Nephron (organoid): ENCODE results near the gene NOL8.

ENCODE experiments used
- H3K27ac Mint-ChIP-seq, 3 experiments: 2 replicates each; pipeline ENCODE4 v1.8.0; 2020; ENCODE audit warnings: mixed read lengths in 3 of 3, mild to moderate bottlenecking in 2 of 3, moderate library complexity in 1 of 3
- H3K27me3 Mint-ChIP-seq: 2 replicates; pipeline ENCODE4 v1.8.0; 2021; ENCODE audit warnings: low read depth, mild to moderate bottlenecking, moderate library complexity, mixed read lengths
- H3K36me3 Mint-ChIP-seq: 2 replicates; pipeline ENCODE4 v1.8.0; 2020; ENCODE audit warnings: low read depth, mixed read lengths
- H3K4me1 Mint-ChIP-seq: 2 replicates; pipeline ENCODE4 v1.8.0; 2020; ENCODE audit warnings: mixed read lengths
- H3K4me3 Mint-ChIP-seq, 3 experiments: 2 replicates each; pipeline ENCODE4 v1.8.0; 2020; ENCODE audit warnings: mild to moderate bottlenecking in 3 of 3, mixed read lengths in 3 of 3, moderate library complexity in 2 of 3
- H3K9me3 Mint-ChIP-seq: 2 replicates; pipeline ENCODE4 v1.8.0; 2020; ENCODE audit warnings: mixed read lengths
- TF ChIP-seq, protein P1 (sequence below), 3 experiments: fragments of 200-600 bp; sonication (generic); IDR thresholded peaks; one replicate each; pipeline ENCODE4 v1.5.0; 2021; ENCODE audit warnings: antibody characterized with exemption in 3 of 3; ENCODE audit not compliant: unreplicated experiment in 3 of 3

Gene NOL8

DNA sequence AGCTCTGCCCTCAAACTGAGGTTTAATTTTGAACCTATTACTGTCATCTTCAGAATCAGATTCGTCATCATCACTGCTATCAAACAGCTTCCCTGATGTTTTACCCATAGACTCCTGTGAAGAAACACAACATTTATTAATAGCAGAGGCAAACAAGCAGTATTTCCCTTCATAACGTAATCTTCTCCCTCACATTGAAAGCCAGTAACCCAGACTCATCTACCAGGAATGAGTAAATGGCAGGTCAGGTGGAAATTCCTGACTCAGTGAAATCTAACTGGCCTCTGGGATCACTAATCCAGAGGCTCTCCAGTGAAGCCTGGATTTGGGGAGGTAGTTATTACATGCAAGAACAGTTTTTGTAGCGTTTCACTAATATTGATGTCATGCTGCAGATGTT, 14.6 kb downstream of the NOL8 start:
- Mint-ChIP-seq H3K4me3 (no peak overlapping the region), H3K36me3 (peaks cover 68% of the 10 kb centered on the region), H3K4me1 (peaks cover 11% of the 10 kb centered on the region), H3K9me3 (no peaks in the 10 kb centered on the region), H3K27me3 (no peaks in the 10 kb centered on the region), H3K27ac (no peak overlapping the region)
- TF ChIP-seq, protein P1, sequence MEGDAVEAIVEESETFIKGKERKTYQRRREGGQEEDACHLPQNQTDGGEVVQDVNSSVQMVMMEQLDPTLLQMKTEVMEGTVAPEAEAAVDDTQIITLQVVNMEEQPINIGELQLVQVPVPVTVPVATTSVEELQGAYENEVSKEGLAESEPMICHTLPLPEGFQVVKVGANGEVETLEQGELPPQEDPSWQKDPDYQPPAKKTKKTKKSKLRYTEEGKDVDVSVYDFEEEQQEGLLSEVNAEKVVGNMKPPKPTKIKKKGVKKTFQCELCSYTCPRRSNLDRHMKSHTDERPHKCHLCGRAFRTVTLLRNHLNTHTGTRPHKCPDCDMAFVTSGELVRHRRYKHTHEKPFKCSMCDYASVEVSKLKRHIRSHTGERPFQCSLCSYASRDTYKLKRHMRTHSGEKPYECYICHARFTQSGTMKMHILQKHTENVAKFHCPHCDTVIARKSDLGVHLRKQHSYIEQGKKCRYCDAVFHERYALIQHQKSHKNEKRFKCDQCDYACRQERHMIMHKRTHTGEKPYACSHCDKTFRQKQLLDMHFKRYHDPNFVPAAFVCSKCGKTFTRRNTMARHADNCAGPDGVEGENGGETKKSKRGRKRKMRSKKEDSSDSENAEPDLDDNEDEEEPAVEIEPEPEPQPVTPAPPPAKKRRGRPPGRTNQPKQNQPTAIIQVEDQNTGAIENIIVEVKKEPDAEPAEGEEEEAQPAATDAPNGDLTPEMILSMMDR (IDR thresholded peaks at IDR 0.05; ENCODE audit: unreplicated experiment in 3 of 3), result no peak

GRCh38 chr9:92308893-92309292, 16.3 kb downstream of the NOL8 start:
- Mint-ChIP-seq H3K4me3 (no peak overlapping the region), H3K9me3 (no peaks in the 10 kb centered on the region), H3K27ac (no peak overlapping the region), H3K27me3 (no peaks in the 10 kb centered on the region), H3K36me3 (peaks cover 65% of the 10 kb centered on the region), H3K4me1 (peaks cover 11% of the 10 kb centered on the region)
- TF ChIP-seq, protein P1 (IDR thresholded peaks at IDR 0.05; ENCODE audit: unreplicated experiment in 3 of 3), result no peak

- H3K9me3 Mint-ChIP-seq, result no peaks in the 10 kb centered on the region
- H3K27me3 Mint-ChIP-seq, result no peaks in the 10 kb centered on the region
- peaks cover 53% of the 10 kb centered on the region for H3K36me3 Mint-ChIP-seq
- H3K4me1 Mint-ChIP-seq, result no peaks in the 10 kb centered on the region
- H3K4me3 Mint-ChIP-seq, result no peak overlapping the region
- H3K27ac Mint-ChIP-seq, result no peak overlapping the region
- TF ChIP-seq, protein P1 (IDR thresholded peaks at IDR 0.05; ENCODE audit: unreplicated experiment in 3 of 3), result no peak
Measured at GRCh38 chr9:92300936-92301335, 24.2 kb downstream of the NOL8 start.

DNA sequence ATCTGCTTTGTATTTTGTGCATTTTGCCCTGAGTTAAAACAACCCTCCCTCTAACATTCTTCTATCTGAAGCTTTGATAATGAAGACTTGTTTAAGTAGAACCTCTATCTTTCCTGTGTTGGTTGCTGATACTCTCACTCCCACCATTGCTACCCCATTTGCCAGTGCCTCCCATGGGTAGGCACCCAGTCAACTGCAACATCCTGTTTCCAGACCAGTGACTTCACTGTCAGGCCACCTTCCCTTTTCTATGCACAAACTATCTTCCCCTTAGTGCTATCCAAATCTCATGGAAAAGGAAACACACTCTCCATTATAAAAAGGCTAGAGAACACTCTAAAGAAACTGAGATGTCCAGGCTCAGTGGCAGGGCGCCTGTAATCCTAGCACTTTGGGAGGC, 26.0 kb downstream of the NOL8 start:
- TF ChIP-seq, protein P1 (IDR thresholded peaks at IDR 0.05; ENCODE audit: unreplicated experiment in 3 of 3), result no peak
- H3K27ac Mint-ChIP-seq, result no peak overlapping the region
- H3K9me3 Mint-ChIP-seq, result no peaks in the 10 kb centered on the region
- peaks cover 41% of the 10 kb centered on the region for H3K36me3 Mint-ChIP-seq
- peaks cover 7% of the 10 kb centered on the region for H3K4me1 Mint-ChIP-seq
- H3K27me3 Mint-ChIP-seq, result no peaks in the 10 kb centered on the region
- no peak overlapping the region for H3K4me3 Mint-ChIP-seq

- Mint-ChIP-seq H3K4me3 (no peak overlapping the region), H3K4me1 (peaks cover 16% of the 10 kb centered on the region), H3K27me3 (no peaks in the 10 kb centered on the region), H3K27ac (no peak overlapping the region), H3K9me3 (no peaks in the 10 kb centered on the region), H3K36me3 (peaks cover 35% of the 10 kb centered on the region)
- TF ChIP-seq, protein P1 (IDR thresholded peaks at IDR 0.05; ENCODE audit: unreplicated experiment in 3 of 3), result no peak
Measured at GRCh38 chr9:92298036-92298435, 27.1 kb downstream of the NOL8 start.

GRCh38 chr9:92297611-92298010, 27.5 kb downstream of the NOL8 start:
- H3K27me3 Mint-ChIP-seq, result no peaks in the 10 kb centered on the region
- TF ChIP-seq, protein P1 (IDR thresholded peaks at IDR 0.05; ENCODE audit: unreplicated experiment in 3 of 3), result no peak
- no peaks in the 10 kb centered on the region for H3K9me3 Mint-ChIP-seq
- H3K4me1 Mint-ChIP-seq, result peaks cover 20% of the 10 kb centered on the region
- H3K36me3 Mint-ChIP-seq, result peaks cover 31% of the 10 kb centered on the region
- no peak overlapping the region for H3K27ac Mint-ChIP-seq
- H3K4me3 Mint-ChIP-seq, result no peak overlapping the region
